H1 (cell line): Measurements from ENCODE around the gene GPNMB. TPM values are rescaled to one million over a fixed set of nuclear protein-coding genes. Genes with fewer than 3 reads are reported as not detected.
A peak's percentile ranks its signal among the peaks of the same experiment; 100 is the strongest.

ENCODE experiments used
- CBX8 ChIP-seq: fragments of 300-800, 300-1000 bp; sonication (generic); IDR thresholded peaks from 2 replicates; pipeline ENCODE4 v1.7.1; 2016; ENCODE audit warnings: low read depth, low read length, borderline replicate concordance
- CHD1 ChIP-seq: IDR thresholded peaks from 2 replicates; pipeline ENCODE4 v1.6.1; 2012; ENCODE audit warnings: low read depth, low read length, improper control_type of control experiment
- CTBP2 ChIP-seq: IDR thresholded peaks from 2 replicates; pipeline ENCODE4 v1.7.0; 2011; ENCODE audit warnings: borderline replicate concordance, mild to moderate bottlenecking, moderate library complexity, mixed read lengths, low read length; ENCODE audit not compliant: insufficient read depth, insufficient read length
- EGR1 ChIP-seq: IDR thresholded peaks from 2 replicates; pipeline ENCODE4 v1.6.1; 2011; ENCODE audit warnings: low read depth, low read length, borderline replicate concordance
- GTF2F1 ChIP-seq: IDR thresholded peaks from 2 replicates; pipeline ENCODE4 v1.6.1; 2012; ENCODE audit warnings: low read depth, low read length, improper control_type of control experiment, borderline replicate concordance
- HDAC6 ChIP-seq: IDR thresholded peaks from one replicate; pipeline ENCODE4 v1.7.1; 2012; ENCODE audit warnings: low read depth, mild to moderate bottlenecking, inconsistent platforms, low read length, moderate library complexity
- KDM4A ChIP-seq: IDR thresholded peaks from one replicate; pipeline ENCODE4 v1.7.1; 2012; ENCODE audit warnings: low read depth, mild to moderate bottlenecking, moderate library complexity, low read length, inconsistent platforms; ENCODE audit not compliant: severe bottlenecking
- KDM5A ChIP-seq: fragments of 200-600 bp; IDR thresholded peaks from 2 replicates; pipeline ENCODE4 v1.7.1; 2012; ENCODE audit warnings: mild to moderate bottlenecking, low read length, inconsistent platforms, mixed read lengths
- POLR2AphosphoS5 ChIP-seq: IDR thresholded peaks from 2 replicates; pipeline ENCODE4 v1.6.1; 2011; ENCODE audit warnings: low read depth, low read length
- RFX5 ChIP-seq: IDR thresholded peaks from 2 replicates; pipeline ENCODE4 v1.6.1; 2011; ENCODE audit warnings: low read depth, low read length, improper control_type of control experiment, borderline replicate concordance
- SAP30 ChIP-seq: fragments of 300-600 bp; sonication (generic); IDR thresholded peaks from 2 replicates; pipeline ENCODE4 v1.7.1; 2012; ENCODE audit warnings: low read length, moderate library complexity, mild to moderate bottlenecking, inconsistent platforms; ENCODE audit not compliant: insufficient read depth, insufficient replicate concordance
- SP1 ChIP-seq: IDR thresholded peaks from 2 replicates; pipeline ENCODE4 v1.6.1; 2011; ENCODE audit warnings: low read depth, low read length
- SP4 ChIP-seq: IDR thresholded peaks from 2 replicates; pipeline ENCODE4 v1.6.1; 2012; ENCODE audit warnings: low read length, inconsistent platforms
- SUZ12 ChIP-seq: fragments of 200-600 bp; sonication (generic); IDR thresholded peaks from 2 replicates; pipeline ENCODE4 v1.6.1; 2012; ENCODE audit warnings: mild to moderate bottlenecking, inconsistent platforms, low read length, moderate library complexity, mixed read lengths
- ZNF274 ChIP-seq: IDR thresholded peaks from 2 replicates; pipeline ENCODE4 v1.7.0; 2012; ENCODE audit warnings: low read length, borderline replicate concordance; ENCODE audit errors: extremely low read depth
- polyA plus RNA-seq, 7 experiments: library from polyadenylated mRNA; depleted of rRNA in 3 of 7; stranded (reverse) in 5 of 7; unstranded in 2 of 7; fragments of >200 nt in 5 of 7; fragments of 200-250 nt in 2 of 7; gene quantifications; 1 replicate in 5 of 7; 2 replicates in 1 of 7; 4 replicates in 1 of 7; pipeline versions ENCODE4 v1.2.1 to v1.2.3, GENCODE V29; 2011 to 2013; ENCODE audit warnings: missing spikeins in 2 of 7, mixed read lengths in 2 of 7
- total RNA-seq: library from RNA; stranded (reverse); fragmentation: NEBNext Ultra II Directional; extraction: Animal tissue kit (Norgen Biotek cat#: 25700); gene quantifications from 2 replicates; pipeline ENCODE4 v1.2.1, GENCODE V29; 2021
- TF ChIP-seq, protein P1 (sequence below): IDR thresholded peaks from 2 replicates; pipeline ENCODE4 v1.6.1; 2012; ENCODE audit warnings: low read length, inconsistent platforms
- TF ChIP-seq, protein P2 (sequence below): IDR thresholded peaks from 2 replicates; pipeline ENCODE4 v1.6.1; 2011; ENCODE audit warnings: low read depth, mild to moderate bottlenecking, low read length; ENCODE audit not compliant: insufficient read depth
- TF ChIP-seq, protein P3 (sequence below), 3 experiments: IDR thresholded peaks; 1 replicate in 2 of 3; 2 replicates in 1 of 3; pipeline versions ENCODE4 v1.5.1 to v1.6.1; 2011; ENCODE audit warnings: low read length in 3 of 3, mild to moderate bottlenecking in 3 of 3, inconsistent platforms in 2 of 3, low read depth in 1 of 3, moderate library complexity in 1 of 3; ENCODE audit not compliant: insufficient read depth in 1 of 3; ENCODE audit errors: control extremely low read depth in 1 of 3

The GPNMB gene
- total and polyA plus RNA-seq, 2 of the 8 experiments (the other 6 are each of a cell fraction or from before 2014, with no cell fraction given): 1.1 to 1.4 TPM

DNA sequence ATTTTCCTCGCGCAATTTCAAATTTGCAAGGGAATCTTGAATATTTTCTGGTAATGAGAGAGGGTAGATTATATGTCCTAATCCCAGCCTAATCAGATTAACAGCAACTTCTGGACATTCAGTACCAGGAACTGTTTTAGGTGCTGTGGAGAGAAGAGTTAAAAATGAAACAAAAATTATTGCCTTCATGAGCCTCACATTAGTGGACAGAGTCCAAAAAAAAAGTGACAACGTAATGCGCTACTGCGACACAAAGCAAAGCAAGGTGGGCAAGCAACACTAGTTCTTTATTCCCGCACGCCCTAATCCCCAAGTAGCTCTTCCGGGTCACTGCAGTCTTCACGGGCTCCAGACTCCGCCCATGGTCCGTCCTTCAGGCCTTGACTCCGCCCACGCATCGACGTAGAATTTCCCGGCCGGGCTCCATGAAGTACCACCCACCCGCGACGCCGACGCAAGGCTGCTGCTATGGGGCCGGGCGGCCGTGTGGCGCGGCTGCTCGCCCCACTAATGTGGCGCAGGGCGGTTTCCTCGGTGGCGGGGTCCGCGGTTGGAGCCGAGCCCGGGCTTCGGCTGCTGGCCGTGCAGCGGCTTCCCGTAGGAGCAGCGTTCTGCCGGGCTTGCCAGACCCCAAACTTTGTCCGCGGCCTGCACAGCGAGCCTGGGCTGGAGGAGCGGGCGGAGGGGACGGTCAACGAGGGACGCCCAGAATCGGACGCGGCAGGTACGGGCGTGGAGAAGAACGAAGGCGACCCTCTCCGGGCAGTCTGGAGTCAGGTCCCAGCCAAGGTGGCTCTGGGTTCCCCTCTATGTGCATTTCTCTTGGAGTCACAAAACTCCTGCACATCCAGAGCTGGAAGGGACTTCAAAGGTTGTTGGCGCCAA, 52.6 kb downstream of the GPNMB start, which contains the start of gene MALSU1 (continued):
- TF ChIP-seq CTBP2 (no peak), HDAC6 (no peak), KDM5A (peak; percentile 81), RFX5 (no peak), CHD1 (no peak), SUZ12 (no peak), SP4 (peak; percentile 82), POLR2AphosphoS5 (peak; percentile 86), CBX8 (no peak), SAP30 (no peak), GTF2F1 (no peak; the same call in 1 of the 2 replicates), KDM4A (peak; percentile 85), SP1 (peak; percentile 70; the same call in 1 of the 2 replicates), EGR1 (peak; percentile 82; the same call in 1 of the 2 replicates), ZNF274 (no peak)
- TF ChIP-seq, protein P1, sequence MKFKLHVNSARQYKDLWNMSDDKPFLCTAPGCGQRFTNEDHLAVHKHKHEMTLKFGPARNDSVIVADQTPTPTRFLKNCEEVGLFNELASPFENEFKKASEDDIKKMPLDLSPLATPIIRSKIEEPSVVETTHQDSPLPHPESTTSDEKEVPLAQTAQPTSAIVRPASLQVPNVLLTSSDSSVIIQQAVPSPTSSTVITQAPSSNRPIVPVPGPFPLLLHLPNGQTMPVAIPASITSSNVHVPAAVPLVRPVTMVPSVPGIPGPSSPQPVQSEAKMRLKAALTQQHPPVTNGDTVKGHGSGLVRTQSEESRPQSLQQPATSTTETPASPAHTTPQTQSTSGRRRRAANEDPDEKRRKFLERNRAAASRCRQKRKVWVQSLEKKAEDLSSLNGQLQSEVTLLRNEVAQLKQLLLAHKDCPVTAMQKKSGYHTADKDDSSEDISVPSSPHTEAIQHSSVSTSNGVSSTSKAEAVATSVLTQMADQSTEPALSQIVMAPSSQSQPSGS: no peak
- TF ChIP-seq, protein P2, sequence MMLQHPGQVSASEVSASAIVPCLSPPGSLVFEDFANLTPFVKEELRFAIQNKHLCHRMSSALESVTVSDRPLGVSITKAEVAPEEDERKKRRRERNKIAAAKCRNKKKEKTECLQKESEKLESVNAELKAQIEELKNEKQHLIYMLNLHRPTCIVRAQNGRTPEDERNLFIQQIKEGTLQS: no peak
- TF ChIP-seq, protein P3, sequence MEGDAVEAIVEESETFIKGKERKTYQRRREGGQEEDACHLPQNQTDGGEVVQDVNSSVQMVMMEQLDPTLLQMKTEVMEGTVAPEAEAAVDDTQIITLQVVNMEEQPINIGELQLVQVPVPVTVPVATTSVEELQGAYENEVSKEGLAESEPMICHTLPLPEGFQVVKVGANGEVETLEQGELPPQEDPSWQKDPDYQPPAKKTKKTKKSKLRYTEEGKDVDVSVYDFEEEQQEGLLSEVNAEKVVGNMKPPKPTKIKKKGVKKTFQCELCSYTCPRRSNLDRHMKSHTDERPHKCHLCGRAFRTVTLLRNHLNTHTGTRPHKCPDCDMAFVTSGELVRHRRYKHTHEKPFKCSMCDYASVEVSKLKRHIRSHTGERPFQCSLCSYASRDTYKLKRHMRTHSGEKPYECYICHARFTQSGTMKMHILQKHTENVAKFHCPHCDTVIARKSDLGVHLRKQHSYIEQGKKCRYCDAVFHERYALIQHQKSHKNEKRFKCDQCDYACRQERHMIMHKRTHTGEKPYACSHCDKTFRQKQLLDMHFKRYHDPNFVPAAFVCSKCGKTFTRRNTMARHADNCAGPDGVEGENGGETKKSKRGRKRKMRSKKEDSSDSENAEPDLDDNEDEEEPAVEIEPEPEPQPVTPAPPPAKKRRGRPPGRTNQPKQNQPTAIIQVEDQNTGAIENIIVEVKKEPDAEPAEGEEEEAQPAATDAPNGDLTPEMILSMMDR (IDR thresholded peaks at IDR 0.05; ENCODE audit: control extremely low read depth in 1 of 3, insufficient read depth in 1 of 3, low read depth in 1 of 3, low read length in 3 of 3): no peak
